OCI-LY7 (cell line): Measurements from ENCODE around the gene PIK3AP1. TPM values are rescaled to one million over a fixed set of nuclear protein-coding genes. Genes with fewer than 3 reads are reported as not detected.
A peak's percentile ranks its signal among the peaks of the same experiment; 100 is the strongest.

Experiments
- BruUV-seq: library from RNA; stranded (reverse); fragments of 400-500 nt; replicated peaks from 2 replicates; lab custom pipeline; 2021; lab: Mats Ljungman, UMichigan
- CTCF ChIA-PET: fragments of 300-600 bp; sonication (Branson Sonifier 250); formaldehyde crosslinking; loops from one replicate; lab custom pipeline; 2022; ENCODE audit warnings: antibody characterized with exemption; ENCODE audit not compliant: unreplicated experiment; lab: Charles Lee
- POLR2A ChIA-PET: fragments of 300-600 bp; sonication (Branson Sonifier 250); formaldehyde crosslinking; loops from one replicate; lab custom pipeline; 2022; ENCODE audit warnings: antibody characterized with exemption; lab: Charles Lee
- DNase-seq: peaks from one replicate; pipeline ENCODE4 v3.0.0-alpha.2; 2015; ENCODE audit warnings: low spot score
- H2AFZ ChIP-seq: fragments of 200-600 bp; sonication (generic), shearing (Covaris generic); 2 replicates; pipeline ENCODE4 v1.6.1; 2014; ENCODE audit warnings: mild to moderate bottlenecking, antibody characterized with exemption, low read length, moderate library complexity
- H3K27ac ChIP-seq: fragments of 200-600 bp; sonication (generic); 2 replicates; pipeline ENCODE4 v1.5.1; 2014; ENCODE audit warnings: mixed run types, low read depth, mild to moderate bottlenecking, moderate library complexity, low read length, inconsistent platforms; ENCODE audit not compliant: poor library complexity, severe bottlenecking
- H3K36me3 ChIP-seq: fragments of 200-600 bp; sonication (generic); 2 replicates; pipeline ENCODE4 v1.6.1; 2014; ENCODE audit warnings: mild to moderate bottlenecking, antibody characterized with exemption, low read length, moderate library complexity, mixed read lengths; ENCODE audit not compliant: insufficient read depth
- H3K4me1 ChIP-seq: fragments of 200-600 bp; sonication (generic); 2 replicates; pipeline ENCODE4 v1.5.1; 2014; ENCODE audit warnings: mild to moderate bottlenecking, low read length; ENCODE audit not compliant: insufficient read depth, poor library complexity, severe bottlenecking
- H3K4me2 ChIP-seq: fragments of 200-600 bp; sonication (generic); 2 replicates; pipeline ENCODE4 v1.6.1; 2014; ENCODE audit warnings: mild to moderate bottlenecking, low read length
- H3K4me3 ChIP-seq: fragments of 200-600 bp; sonication (generic); 2 replicates; pipeline ENCODE4 v1.5.1; 2014; ENCODE audit warnings: mild to moderate bottlenecking, low read depth, low read length; ENCODE audit not compliant: poor library complexity, severe bottlenecking
- H3K79me2 ChIP-seq: fragments of 200-600 bp; sonication (generic); 2 replicates; pipeline ENCODE4 v1.6.1; 2016; ENCODE audit warnings: low read depth, mild to moderate bottlenecking, low read length, moderate library complexity, mixed read lengths; ENCODE audit not compliant: insufficient read depth
- H3K9me2 ChIP-seq: fragments of 200-600 bp; sonication (generic); 2 replicates; pipeline ENCODE4 v1.6.1; 2016; ENCODE audit warnings: mild to moderate bottlenecking, low read length, mixed read lengths; ENCODE audit not compliant: insufficient read depth
- H3K9me3 ChIP-seq: fragments of 200-600 bp; sonication (generic); 2 replicates; pipeline ENCODE4 v1.6.1; 2014; ENCODE audit warnings: mild to moderate bottlenecking, mixed run types, low read length, mixed read lengths
- H4K20me1 ChIP-seq: fragments of 200-600 bp; sonication (generic); 2 replicates; pipeline ENCODE4 v1.6.1; 2014; ENCODE audit warnings: mild to moderate bottlenecking, antibody characterized with exemption, low read length, moderate library complexity, mixed read lengths; ENCODE audit not compliant: insufficient read depth
- EZH2phosphoT487 ChIP-seq: fragments of 200-600 bp; sonication (generic); IDR thresholded peaks from 2 replicates; pipeline ENCODE4 v1.6.1; 2018; ENCODE audit warnings: low read depth, borderline replicate concordance, mild to moderate bottlenecking, mixed run types, antibody characterized with exemption, low read length, moderate library complexity, mixed read lengths
- intact Hi-C: fragments of 100-400 bp; cut with micrococcal nuclease; formaldehyde crosslinking; loops from one replicate; pipeline ENCODE4 v1.10.0; 2022; ENCODE audit not compliant: unreplicated experiment
- total RNA-seq, 2 experiments: library from RNA; depleted of rRNA in 1 of 2; stranded (reverse); fragments of >200 nt in 1 of 2; shearing (Covaris generic) in 1 of 2; gene quantifications; 2 replicates each; pipeline ENCODE4 v1.2.3, GENCODE V29; 2014 to 2022
- TF ChIP-seq, protein P1 (sequence below): fragments of 200-600 bp; sonication (generic); conservative IDR thresholded peaks from 2 replicates; pipeline ENCODE4 v1.5.1; 2014; ENCODE audit warnings: mild to moderate bottlenecking, antibody characterized with exemption, low read length, moderate library complexity, mixed read lengths

The PIK3AP1 gene
- total RNA-seq, 2 experiments from 2014 or later: 132 to 140 TPM

DNA sequence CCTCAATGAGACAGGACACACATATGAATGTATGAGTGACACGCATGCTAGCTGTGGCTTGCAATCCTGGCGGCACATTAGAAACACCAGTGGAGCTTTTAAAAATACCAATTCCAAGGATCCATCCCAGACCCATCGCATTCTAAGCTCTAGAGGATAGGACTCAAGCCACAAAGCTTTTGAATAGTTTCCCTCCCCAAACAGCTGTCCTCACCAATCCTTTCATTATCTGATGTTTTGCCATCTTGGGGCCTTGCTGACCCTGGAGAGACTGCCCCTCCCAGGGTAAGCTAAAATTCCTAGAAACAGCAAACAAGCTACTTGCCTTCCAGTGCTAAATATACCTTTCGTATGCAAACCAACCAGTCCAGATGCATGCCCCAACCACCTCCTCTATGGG lies 124.6 kb downstream of the PIK3AP1 start:
- H3K9me3 ChIP-seq: no peaks in the 10 kb centered on the region
- H3K4me1 ChIP-seq: no peaks in the 10 kb centered on the region
- CTCF ChIA-PET: interaction anchor here (0.6 kb wide), 1 partner anchor 169 kb away, joined by 3 read pairs; no protein-coding TSS in a partner anchor
- H4K20me1 ChIP-seq: no peaks in the 10 kb centered on the region
- no peak overlapping the region for H3K4me3 ChIP-seq
- H3K36me3 ChIP-seq: peaks cover 97% of the 10 kb centered on the region
- no peak overlapping the region for H2AFZ ChIP-seq
- POLR2A ChIA-PET: interaction anchor here (0.6 kb wide), 1 partner anchor 682 kb away, joined by 3 read pairs; no protein-coding TSS in a partner anchor
- no peak overlapping the region for H3K4me2 ChIP-seq
- no TSS peak for BruUV-seq
- H3K27ac ChIP-seq: no peak overlapping the region
- no peaks in the 10 kb centered on the region for H3K9me2 ChIP-seq
- DNase-seq: no peak
- TF ChIP-seq, protein P1, sequence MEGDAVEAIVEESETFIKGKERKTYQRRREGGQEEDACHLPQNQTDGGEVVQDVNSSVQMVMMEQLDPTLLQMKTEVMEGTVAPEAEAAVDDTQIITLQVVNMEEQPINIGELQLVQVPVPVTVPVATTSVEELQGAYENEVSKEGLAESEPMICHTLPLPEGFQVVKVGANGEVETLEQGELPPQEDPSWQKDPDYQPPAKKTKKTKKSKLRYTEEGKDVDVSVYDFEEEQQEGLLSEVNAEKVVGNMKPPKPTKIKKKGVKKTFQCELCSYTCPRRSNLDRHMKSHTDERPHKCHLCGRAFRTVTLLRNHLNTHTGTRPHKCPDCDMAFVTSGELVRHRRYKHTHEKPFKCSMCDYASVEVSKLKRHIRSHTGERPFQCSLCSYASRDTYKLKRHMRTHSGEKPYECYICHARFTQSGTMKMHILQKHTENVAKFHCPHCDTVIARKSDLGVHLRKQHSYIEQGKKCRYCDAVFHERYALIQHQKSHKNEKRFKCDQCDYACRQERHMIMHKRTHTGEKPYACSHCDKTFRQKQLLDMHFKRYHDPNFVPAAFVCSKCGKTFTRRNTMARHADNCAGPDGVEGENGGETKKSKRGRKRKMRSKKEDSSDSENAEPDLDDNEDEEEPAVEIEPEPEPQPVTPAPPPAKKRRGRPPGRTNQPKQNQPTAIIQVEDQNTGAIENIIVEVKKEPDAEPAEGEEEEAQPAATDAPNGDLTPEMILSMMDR: no peak
- no peak for TF ChIP-seq EZH2phosphoT487
- no peaks in the 10 kb centered on the region for H3K79me2 ChIP-seq
- intact Hi-C loops: no loop called here

GRCh38 chr10:96591946-96592345 lies 128.4 kb downstream of the PIK3AP1 start:
- ChIA-PET POLR2A (interaction anchor here (0.7 to 0.8 kb wide), 2 partner anchors 16 to 149 kb away, joined by 3 read pairs; no protein-coding TSS in a partner anchor), CTCF (no interaction called here)
- Histone ChIP-seq H3K79me2 (peaks cover 6% of the 10 kb centered on the region; the same call in 1 of the 2 replicates), H3K27ac (no peak overlapping the region), H3K4me3 (no peak overlapping the region), H3K4me2 (no peak overlapping the region), H3K9me3 (no peaks in the 10 kb centered on the region), H3K9me2 (no peaks in the 10 kb centered on the region), H4K20me1 (no peaks in the 10 kb centered on the region), H3K36me3 (peaks cover 61% of the 10 kb centered on the region), H3K4me1 (peaks cover 24% of the 10 kb centered on the region), H2AFZ (no peak overlapping the region)
- TF ChIP-seq, protein P1: no peak
- TF ChIP-seq EZH2phosphoT487: no peak
- DNase-seq: no peak
- intact Hi-C loops: no loop called here
- no TSS peak for BruUV-seq

DNA sequence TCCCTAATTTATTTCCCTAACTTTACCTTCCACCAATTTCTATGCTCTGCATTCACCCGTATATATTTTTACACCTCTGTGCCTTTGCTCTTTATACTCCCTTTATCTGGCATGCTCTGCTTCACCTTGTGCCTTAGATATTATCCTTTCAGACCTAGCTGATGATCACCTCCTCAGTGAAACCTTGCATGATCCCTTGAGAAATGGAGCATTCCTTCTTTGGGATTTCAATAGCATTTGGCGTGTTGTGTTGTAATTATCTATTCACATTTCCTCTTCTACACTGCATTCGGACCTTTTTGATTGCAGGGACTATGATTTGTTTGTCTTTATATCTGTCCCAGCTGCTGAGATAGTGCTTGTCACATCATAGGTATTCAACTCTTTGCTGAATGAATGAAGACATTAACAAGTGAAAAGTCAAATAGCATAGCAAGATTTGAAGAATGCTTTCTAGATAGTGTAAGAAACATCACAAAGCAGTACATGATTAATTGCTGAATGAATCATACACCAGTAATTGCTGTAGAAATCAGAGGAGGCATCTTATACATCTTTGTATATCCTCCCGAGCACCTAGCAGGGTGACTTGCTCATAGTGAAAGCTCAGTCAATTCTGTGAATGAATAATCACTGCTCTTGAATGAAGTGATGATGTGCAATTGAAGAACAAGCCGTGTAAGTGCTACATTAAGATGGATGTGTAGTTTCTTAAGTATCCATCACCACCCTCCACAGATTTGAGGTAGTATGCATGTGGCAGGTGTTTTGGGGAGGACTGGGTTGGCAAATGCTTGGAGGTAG lies 131.5 kb downstream of the PIK3AP1 start:
- no peak for DNase-seq
- Histone ChIP-seq H4K20me1 (peaks cover 8% of the 10 kb centered on the region; the same call in 1 of the 2 replicates), H3K4me1 (peaks cover 31% of the 10 kb centered on the region), H3K79me2 (peaks cover 34% of the 10 kb centered on the region), H3K36me3 (peaks cover 37% of the 10 kb centered on the region), H3K27ac (peak overlapping the region; percentile 88), H3K9me2 (no peaks in the 10 kb centered on the region), H3K4me3 (peak overlapping the region; percentile 99), H3K4me2 (peak overlapping the region; percentile 85), H2AFZ (peak overlapping the region; percentile 54; the same call in 1 of the 2 replicates), H3K9me3 (no peaks in the 10 kb centered on the region)
- TF ChIP-seq, protein P1: no peak
- no peak for TF ChIP-seq EZH2phosphoT487
- CTCF ChIA-PET: no interaction called here
- no TSS peak for BruUV-seq
- POLR2A ChIA-PET: no interaction called here
- intact Hi-C loops: loop anchor here (5.0 kb wide), 2 partner anchors 133 to 243 kb away; partner anchors contain the start of genes LCOR and PIK3AP1
